ENCODE data around the gene SLC41A3. TPM values are rescaled to one million over a fixed set of nuclear protein-coding genes. Genes with fewer than 3 reads are reported as not detected.

Gene SLC41A3
- total and polyA plus RNA-seq, 2 of the 8 experiments (the other 6 are each of a cell fraction or from before 2014, with no cell fraction given): 30.2 to 56.4 TPM

DNA sequence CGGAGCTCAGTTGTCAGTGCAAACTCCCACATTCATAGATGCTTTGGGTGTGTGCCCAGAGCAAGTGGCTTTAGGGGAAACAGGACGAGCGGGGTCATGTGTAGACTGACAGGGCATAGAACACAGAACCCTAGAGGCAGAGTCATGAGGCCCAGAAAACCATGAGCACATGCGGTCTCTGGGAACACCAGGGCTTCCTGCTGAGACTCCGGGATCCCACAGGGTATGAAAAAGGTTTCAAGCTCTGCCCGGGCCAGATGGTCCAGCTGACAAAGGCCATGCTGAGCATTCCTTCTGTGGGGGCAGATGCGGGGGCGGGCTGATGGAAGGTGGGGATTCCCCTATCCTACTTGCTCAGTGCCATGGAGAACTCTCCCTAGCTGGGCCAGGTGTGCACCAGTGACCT, 70.2 kb downstream of the SLC41A3 start (continued):
- TF ChIP-seq E2F6 (IDR thresholded peaks at IDR 0.05): peak; percentile 26; the same call in 1 of the 2 replicates
